HG02970 (cell line): ENCODE data around the gene GOLGA6A.
"Not testable (repeated sequence)": the region's sequence is repeated elsewhere in the genome, so short reads cannot be mapped to it uniquely, and the experiment has no call there.

Source experiments
- ATAC-seq: cut with Tn5 transposase; IDR thresholded peaks from one replicate; pipeline ENCODE4 v1.9.1; 2021; ENCODE audit warnings: mild to moderate bottlenecking, moderate library complexity, moderate number of reproducible peaks; ENCODE audit not compliant: unreplicated experiment, low FRiP score

Gene GOLGA6A

GRCh38 chr15:74055804-74056203 lies 26.5 kb downstream of the GOLGA6A start:
- ATAC-seq: no peak

- no peak for ATAC-seq
These were observed 28.3 kb downstream of the GOLGA6A start for GRCh38 chr15:74053941-74054529.

GRCh38 chr15:74053517-74053916 lies 28.8 kb downstream of the GOLGA6A start:
- ATAC-seq: no peak

- ATAC-seq: not testable (repeated sequence)
These were observed 29.8 kb downstream of the GOLGA6A start for GRCh38 chr15:74052271-74053260.

- ATAC-seq: no peak
These were observed 31.7 kb downstream of the GOLGA6A start for GRCh38 chr15:74050556-74051234.

GRCh38 chr15:74050127-74050526 lies 32.2 kb downstream of the GOLGA6A start:
- ATAC-seq: no peak

- ATAC-seq: no peak
These were observed 36.1 kb downstream of the GOLGA6A start for GRCh38 chr15:74046275-74046674.

- ATAC-seq: no peak
These were observed 36.6 kb downstream of the GOLGA6A start for GRCh38 chr15:74045636-74046274.

- no peak for ATAC-seq
These were observed 37.2 kb downstream of the GOLGA6A start for GRCh38 chr15:74045184-74045583.

GRCh38 chr15:74044267-74045110 lies 37.9 kb downstream of the GOLGA6A start:
- no peak for ATAC-seq

GRCh38 chr15:74043425-74044266 lies 38.7 kb downstream of the GOLGA6A start:
- no peak for ATAC-seq

- no peak for ATAC-seq
These were observed 39.5 kb downstream of the GOLGA6A start for GRCh38 chr15:74042603-74043424.

GRCh38 chr15:74041777-74042435 lies 40.4 kb downstream of the GOLGA6A start:
- ATAC-seq: no peak

GRCh38 chr15:74041311-74041756 lies 41.0 kb downstream of the GOLGA6A start:
- ATAC-seq: no peak

- ATAC-seq: no peak
These were observed 42.1 kb downstream of the GOLGA6A start for GRCh38 chr15:74040109-74040850.

- no peak for ATAC-seq
These were observed 42.7 kb downstream of the GOLGA6A start for GRCh38 chr15:74039656-74040010.
